Activated naive CD8-positive, alpha-beta T cell treated with anti-CD3 and anti-CD28 coated beads, Interleukin-2, amount 10 ng/mL, durations not matched to agents 7 days and 5 days (primary cell): Measurements from ENCODE around the gene GSDME. TPM values are rescaled to one million over a fixed set of nuclear protein-coding genes. Genes with fewer than 3 reads are reported as not detected.

Experiments
- ATAC-seq: fragments of 150-1000 bp; cut with Tn5 transposase; one replicate; pipeline ENCODE4 v1.10.0; 2021; ENCODE audit warnings: low read depth, moderate library complexity
- POLR2A ChIA-PET: fragments of 350-600 bp; sonication (Branson Sonifier 250); formaldehyde crosslinking; loops from one replicate; lab custom pipeline; 2021; ENCODE audit warnings: antibody characterized with exemption; lab: Charles Lee
- DNase-seq: peaks from one replicate; pipeline ENCODE4 v3.0.0; 2021
- H3K27ac Mint-ChIP-seq: one replicate; pipeline ENCODE4 v1.8.0; 2022; ENCODE audit warnings: mild to moderate bottlenecking, mixed read lengths
- H3K27me3 Mint-ChIP-seq: one replicate; pipeline ENCODE4 v1.8.0; 2022; ENCODE audit warnings: mild to moderate bottlenecking, moderate library complexity, mixed read lengths
- H3K36me3 Mint-ChIP-seq: one replicate; pipeline ENCODE4 v1.8.0; 2021; ENCODE audit warnings: mild to moderate bottlenecking, mixed read lengths
- H3K4me1 Mint-ChIP-seq: one replicate; pipeline ENCODE4 v1.8.0; 2021; ENCODE audit warnings: mixed read lengths
- H3K4me3 Mint-ChIP-seq: one replicate; pipeline ENCODE4 v1.8.0; 2022; ENCODE audit warnings: mild to moderate bottlenecking, moderate library complexity, mixed read lengths
- H3K9me3 Mint-ChIP-seq: one replicate; pipeline ENCODE4 v1.8.0; 2021; ENCODE audit warnings: mixed read lengths
- total RNA-seq, 2 experiments: library from RNA; stranded (reverse); gene quantifications; one replicate each; pipeline ENCODE4 v1.2.3, GENCODE V29; 2021

GSDME gene
- total RNA-seq, 2 experiments from 2014 or later = 2.5 to 3.1 TPM

DNA sequence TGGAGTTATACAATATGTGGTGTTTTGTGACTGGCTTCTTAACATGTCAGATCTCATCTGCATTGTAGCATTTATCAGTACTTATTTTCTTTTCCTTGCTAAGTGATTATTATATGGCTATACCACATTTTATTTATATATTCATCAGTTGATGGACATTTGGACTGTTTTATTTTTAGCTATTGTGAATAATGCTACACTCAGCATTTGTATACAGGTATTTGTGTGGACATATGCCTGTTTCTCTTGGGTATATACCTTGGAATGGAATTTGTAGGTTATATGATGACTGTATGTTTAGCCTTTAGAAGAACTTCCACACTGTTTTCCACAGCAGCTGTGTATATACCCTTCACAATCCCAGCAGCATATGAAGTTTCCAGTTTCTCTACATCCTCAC, 86.5 kb downstream of the GSDME start:
- Mint-ChIP-seq H3K4me1 (no peaks in the 10 kb centered on the region), H3K36me3 (peaks cover 3% of the 10 kb centered on the region), H3K9me3 (no peaks in the 10 kb centered on the region), H3K27ac (no peak overlapping the region), H3K4me3 (no peak overlapping the region), H3K27me3 (no peaks in the 10 kb centered on the region)
- DNase-seq (no peak), ATAC-seq (no peak)
- POLR2A ChIA-PET = no interaction called here

DNA sequence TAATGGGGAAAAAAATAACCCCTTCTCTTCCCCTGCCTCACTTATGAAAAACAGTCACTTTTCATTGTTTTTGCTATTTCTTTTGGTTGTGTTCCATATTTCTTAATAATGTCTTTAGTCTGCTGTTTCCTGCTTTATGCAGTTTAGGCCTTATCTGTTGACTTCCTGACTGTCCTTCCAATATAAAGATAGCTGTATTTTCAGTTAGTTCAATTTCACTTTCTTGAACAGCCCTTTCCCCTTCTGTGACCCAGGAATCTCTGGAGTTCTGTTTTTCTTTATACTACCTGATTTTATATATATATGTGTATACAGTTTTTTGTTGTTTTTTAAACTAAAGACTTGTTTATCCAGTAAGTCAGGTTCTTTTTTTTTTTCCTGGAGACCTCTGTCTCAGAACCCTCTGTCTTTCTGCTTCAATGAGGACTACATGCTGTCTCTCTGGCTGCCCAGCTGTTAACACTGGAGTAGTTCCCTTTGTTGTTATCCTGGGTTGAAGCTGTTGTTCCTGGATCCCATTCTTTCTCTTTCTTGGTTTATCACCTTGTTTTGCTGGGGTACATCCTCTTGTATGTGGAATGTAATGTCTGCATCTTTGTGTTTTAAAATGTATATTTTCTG, 87.2 kb downstream of the GSDME start:
- H3K9me3 Mint-ChIP-seq = no peaks in the 10 kb centered on the region

DNA sequence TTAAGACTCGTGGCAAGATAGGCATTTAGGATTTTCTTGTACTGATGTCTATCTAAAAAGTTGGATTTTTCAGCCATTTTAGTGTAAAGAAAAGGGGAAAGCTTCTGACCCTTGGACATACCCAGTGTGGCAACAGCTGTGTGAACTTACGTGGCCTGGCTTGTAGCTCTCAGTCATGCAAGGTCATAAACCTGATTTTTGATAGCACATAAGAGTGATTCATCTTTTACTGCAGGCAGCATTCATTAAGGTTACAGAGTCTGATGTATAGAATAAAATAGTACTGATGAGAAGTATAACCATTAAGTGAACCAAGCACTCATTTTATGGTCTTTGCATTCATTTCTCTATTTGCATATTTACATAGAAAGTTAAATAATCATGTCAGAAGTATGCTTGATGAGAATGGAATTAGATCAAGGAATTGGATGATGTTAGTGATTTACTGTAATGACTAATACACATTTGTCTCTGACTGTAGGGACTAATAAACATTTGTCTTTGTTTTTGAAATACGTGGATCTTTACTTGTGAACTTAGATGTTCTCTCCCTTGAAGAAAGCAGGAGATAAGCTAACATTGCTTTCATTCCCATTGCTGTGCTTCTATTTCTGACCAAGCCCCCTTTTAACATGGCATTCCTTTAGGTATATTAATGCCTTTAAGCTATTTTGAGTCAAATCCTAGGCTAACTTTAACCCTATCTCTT, 88.2 kb downstream of the GSDME start:
- Mint-ChIP-seq H3K4me3 (no peak overlapping the region), H3K27ac (no peak overlapping the region), H3K36me3 (peaks cover 1% of the 10 kb centered on the region), H3K9me3 (no peaks in the 10 kb centered on the region), H3K4me1 (no peaks in the 10 kb centered on the region), H3K27me3 (no peaks in the 10 kb centered on the region)
- POLR2A ChIA-PET = no interaction called here
- no peak for ATAC-seq
- DNase-seq = no peak

More for the DNA sequence above, 87.2 kb downstream of the GSDME start:
- DNase-seq (no peak), ATAC-seq (no peak)
- POLR2A ChIA-PET = no interaction called here
- H3K27ac Mint-ChIP-seq = no peak overlapping the region
- peaks cover 3% of the 10 kb centered on the region for H3K36me3 Mint-ChIP-seq
- no peak overlapping the region for H3K4me3 Mint-ChIP-seq
- H3K4me1 Mint-ChIP-seq = no peaks in the 10 kb centered on the region
- H3K27me3 Mint-ChIP-seq = no peaks in the 10 kb centered on the region

GRCh38 chr7:24665564-24666294, 91.5 kb downstream of the GSDME start:
- no peak overlapping the region for H3K27ac Mint-ChIP-seq
- no peak for DNase-seq
- POLR2A ChIA-PET = no interaction called here
- H3K4me3 Mint-ChIP-seq = no peak overlapping the region
- no peaks in the 10 kb centered on the region for H3K36me3 Mint-ChIP-seq
- H3K9me3 Mint-ChIP-seq = no peaks in the 10 kb centered on the region
- H3K27me3 Mint-ChIP-seq = no peaks in the 10 kb centered on the region
- ATAC-seq = no peak
- H3K4me1 Mint-ChIP-seq = no peaks in the 10 kb centered on the region

DNA sequence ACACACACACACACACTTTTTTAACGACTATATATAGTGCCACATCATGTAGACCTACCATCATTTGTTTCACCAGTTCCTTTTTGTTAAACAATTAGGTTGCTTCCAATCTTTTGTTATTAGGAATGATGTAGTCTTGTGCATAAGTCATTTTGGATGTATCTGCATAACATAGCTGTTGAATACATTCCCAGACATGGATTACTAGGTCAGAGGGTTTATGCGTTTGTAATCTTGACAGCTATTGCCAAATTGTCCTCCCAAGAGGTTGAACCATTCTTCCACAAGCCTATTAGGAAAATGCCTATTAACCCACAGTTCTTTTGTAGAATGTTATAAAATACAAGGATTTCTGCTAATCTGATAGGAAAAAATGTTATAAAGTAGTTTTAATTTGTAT, 96.7 kb downstream of the GSDME start:
- H3K4me1 Mint-ChIP-seq = no peaks in the 10 kb centered on the region
- H3K9me3 Mint-ChIP-seq = no peaks in the 10 kb centered on the region
- ATAC-seq = no peak
- no peak overlapping the region for H3K4me3 Mint-ChIP-seq
- POLR2A ChIA-PET = no interaction called here
- DNase-seq = no peak
- no peaks in the 10 kb centered on the region for H3K36me3 Mint-ChIP-seq
- H3K27ac Mint-ChIP-seq = no peak overlapping the region
- H3K27me3 Mint-ChIP-seq = no peaks in the 10 kb centered on the region

DNA sequence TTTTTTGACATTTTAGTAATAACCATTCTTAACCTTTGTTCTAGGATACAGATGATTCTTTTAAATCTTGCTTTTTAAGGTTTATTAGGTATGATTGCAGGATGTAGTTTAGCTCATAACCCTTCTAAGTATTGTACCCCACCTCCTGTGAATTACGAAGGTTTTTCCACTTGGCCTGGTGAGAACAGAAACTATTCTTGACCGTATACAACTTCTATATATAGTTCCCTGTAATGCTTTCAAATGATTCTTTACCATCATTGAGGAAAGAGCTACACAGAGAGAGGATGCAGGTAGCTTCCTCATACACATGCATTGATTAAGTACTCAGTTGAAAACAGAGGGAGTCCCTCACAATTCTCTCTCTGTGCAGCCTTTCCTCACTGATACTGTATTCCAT, 97.8 kb downstream of the GSDME start:
- Mint-ChIP-seq H3K4me3 (no peak overlapping the region), H3K27me3 (no peaks in the 10 kb centered on the region), H3K4me1 (no peaks in the 10 kb centered on the region), H3K27ac (no peak overlapping the region), H3K36me3 (no peaks in the 10 kb centered on the region), H3K9me3 (no peaks in the 10 kb centered on the region)
- POLR2A ChIA-PET = no interaction called here
- ATAC-seq (no peak), DNase-seq (no peak)

DNA sequence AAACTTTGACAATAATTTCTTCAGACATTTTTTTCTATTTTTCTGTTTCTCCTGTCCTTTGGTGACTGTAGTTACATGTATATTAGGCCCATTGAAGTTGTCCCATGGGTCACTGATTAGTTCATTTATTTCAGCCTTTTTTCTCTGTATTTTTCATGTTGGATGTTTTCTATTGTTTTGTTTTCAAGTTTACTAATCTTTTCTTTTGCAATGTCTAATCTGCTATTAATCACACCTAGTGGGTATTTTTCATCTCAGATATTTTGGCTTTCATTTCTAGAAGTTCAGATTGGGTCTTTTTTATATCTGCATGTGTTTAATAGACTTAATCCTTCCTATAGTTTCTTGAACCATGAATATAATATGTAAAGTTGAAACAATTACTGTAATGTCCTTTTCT, 99.3 kb downstream of the GSDME start:
- POLR2A ChIA-PET = no interaction called here
- no peak overlapping the region for H3K27ac Mint-ChIP-seq
- no peaks in the 10 kb centered on the region for H3K36me3 Mint-ChIP-seq
- H3K4me1 Mint-ChIP-seq = peaks cover 3% of the 10 kb centered on the region
- H3K4me3 Mint-ChIP-seq = no peak overlapping the region
- H3K27me3 Mint-ChIP-seq = no peaks in the 10 kb centered on the region
- ATAC-seq (no peak), DNase-seq (no peak)
- no peaks in the 10 kb centered on the region for H3K9me3 Mint-ChIP-seq

GRCh38 chr7:24656608-24657007, 100.7 kb downstream of the GSDME start:
- Mint-ChIP-seq H3K4me3 (no peak overlapping the region), H3K27me3 (no peaks in the 10 kb centered on the region), H3K27ac (no peak overlapping the region), H3K9me3 (no peaks in the 10 kb centered on the region), H3K36me3 (no peaks in the 10 kb centered on the region), H3K4me1 (peaks cover 6% of the 10 kb centered on the region)
- DNase-seq (no peak), ATAC-seq (no peak)
- POLR2A ChIA-PET = no interaction called here

DNA sequence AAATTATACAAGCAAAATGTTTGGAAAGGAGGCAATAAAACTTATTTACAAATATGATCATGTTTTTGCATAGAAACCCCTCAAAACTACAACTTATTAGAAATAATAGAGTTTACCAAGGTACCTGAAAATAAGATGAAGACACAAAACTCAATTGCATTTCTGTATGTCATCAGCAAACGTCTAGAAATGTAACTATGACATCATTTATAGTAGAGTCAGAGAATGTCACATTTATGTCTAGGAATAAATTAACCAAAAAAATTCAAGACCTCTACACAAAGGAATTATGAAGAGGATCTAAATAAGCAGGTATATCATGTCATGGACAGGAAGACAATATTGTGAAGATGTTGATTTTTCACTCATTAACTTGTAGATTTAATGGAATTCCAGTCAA, 103.0 kb downstream of the GSDME start:
- DNase-seq (no peak), ATAC-seq (no peak)
- Mint-ChIP-seq H3K27me3 (no peaks in the 10 kb centered on the region), H3K4me3 (no peak overlapping the region), H3K4me1 (peaks cover 6% of the 10 kb centered on the region), H3K36me3 (no peaks in the 10 kb centered on the region), H3K27ac (no peak overlapping the region), H3K9me3 (no peaks in the 10 kb centered on the region)
- POLR2A ChIA-PET = no interaction called here

DNA sequence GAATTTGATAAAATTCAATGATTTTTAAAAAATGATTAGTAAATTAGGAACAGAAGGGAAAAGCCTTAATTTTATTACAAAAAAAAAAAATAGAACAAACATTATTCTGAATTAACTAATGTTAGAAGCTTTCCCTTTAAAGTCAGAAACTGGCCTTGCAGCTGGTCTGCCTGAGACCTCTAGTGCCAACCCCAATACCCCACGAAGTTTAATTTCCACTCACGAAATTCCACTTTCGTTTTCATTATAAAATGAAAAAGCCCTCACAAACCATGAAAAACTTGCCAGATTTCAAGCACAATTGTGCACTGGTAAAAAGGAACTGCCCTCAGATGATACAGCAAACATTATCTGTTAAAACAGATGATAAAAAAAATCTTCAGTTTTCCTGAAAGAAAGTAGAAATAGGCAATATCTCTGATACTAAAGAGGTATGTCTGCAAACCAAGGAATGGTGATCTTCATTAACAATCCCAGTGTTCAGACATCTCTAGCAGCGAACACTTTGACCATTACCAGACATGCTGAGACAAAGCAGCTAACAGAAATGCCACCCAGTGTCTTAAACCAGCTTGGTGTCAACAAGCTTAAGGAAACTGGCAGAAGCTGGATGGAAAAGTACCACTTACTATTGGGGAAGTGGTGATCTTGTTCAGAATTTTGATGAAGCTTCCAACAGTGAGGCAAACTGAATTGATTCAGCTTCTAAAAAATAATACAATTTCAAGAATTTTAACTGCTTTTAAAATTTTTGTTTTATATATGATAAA, 103.8 kb downstream of the GSDME start:
- H3K4me3 Mint-ChIP-seq = peak overlapping the region; percentile 59
- H3K27me3 Mint-ChIP-seq = no peaks in the 10 kb centered on the region
- POLR2A ChIA-PET = no interaction called here
- H3K27ac Mint-ChIP-seq = no peak overlapping the region
- H3K4me1 Mint-ChIP-seq = peaks cover 6% of the 10 kb centered on the region
- DNase-seq (no peak), ATAC-seq (no peak)
- H3K36me3 Mint-ChIP-seq = no peaks in the 10 kb centered on the region
- no peaks in the 10 kb centered on the region for H3K9me3 Mint-ChIP-seq

- Mint-ChIP-seq H3K9me3 (no peaks in the 10 kb centered on the region), H3K4me3 (no peak overlapping the region), H3K36me3 (no peaks in the 10 kb centered on the region), H3K27me3 (no peaks in the 10 kb centered on the region), H3K4me1 (peaks cover 6% of the 10 kb centered on the region), H3K27ac (no peak overlapping the region)
- DNase-seq (no peak), ATAC-seq (no peak)
- POLR2A ChIA-PET = no interaction called here
Observed at GRCh38 chr7:24652251-24652939, 104.9 kb downstream of the GSDME start.
